Measurements from ENCODE around the gene POC1B. TPM values are rescaled to one million over a fixed set of nuclear protein-coding genes. Genes with fewer than 3 reads are reported as not detected.

Gene POC1B
- total RNA-seq, 2 donors from 2014 or later: 10.9 to 32.6 TPM

GRCh38 chr12:89559753-89560152, 33.9 kb upstream of the POC1B start:
- 72 to 76% methylated on average over 10 of the region's 10 CpGs for WGBS, 2 donors
- H3K27ac ChIP-seq: no peak overlapping the region
- intact Hi-C loops (cut with DNase I): no loop called here

GRCh38 chr12:89556976-89557375, 31.1 kb upstream of the POC1B start:
- Histone ChIP-seq H3K36me3 (replicated peaks in 1 of 2; ENCODE audit: insufficient read depth in 1 of 2, low read depth in 2 of 2) (no peaks in the 10 kb centered on the region), H3K4me3 (no peak overlapping the region), H3K27me3 (no peaks in the 10 kb centered on the region), H3K9me3 (no peaks in the 10 kb centered on the region), H3K4me1 (no peaks in the 10 kb centered on the region), H3K27ac (no peak overlapping the region)
- no peak for ATAC-seq
- DNase-seq: no peak
- intact Hi-C loops (cut with DNase I): no loop called here
- WGBS, 2 donors: 45 to 58% methylated on average over 2 of the region's 2 CpGs
- TF ChIP-seq POLR2A (IDR thresholded peaks at IDR 0.05): no peak
- TF ChIP-seq CTCF (IDR thresholded peaks at IDR 0.05): no peak

More at GRCh38 chr12:89559753-89560152, 33.9 kb upstream of the POC1B start:
- Histone ChIP-seq H3K27me3 (no peaks in the 10 kb centered on the region), H3K4me3 (no peak overlapping the region), H3K9me3 (no peaks in the 10 kb centered on the region), H3K36me3 (replicated peaks in 1 of 2; ENCODE audit: insufficient read depth in 1 of 2, low read depth in 2 of 2) (no peaks in the 10 kb centered on the region), H3K4me1 (no peaks in the 10 kb centered on the region)
- DNase-seq (no peak), ATAC-seq (no peak)
- no peak for TF ChIP-seq CTCF (IDR thresholded peaks at IDR 0.05)
- TF ChIP-seq POLR2A (IDR thresholded peaks at IDR 0.05): no peak

GRCh38 chr12:89552376-89552775, 26.5 kb upstream of the POC1B start:
- 17 to 21% methylated on average over 1 of the region's 1 CpG for WGBS, 2 donors
- intact Hi-C loops (cut with DNase I): no loop called here
- Histone ChIP-seq H3K27ac (no peak overlapping the region), H3K4me3 (no peak overlapping the region), H3K9me3 (no peaks in the 10 kb centered on the region), H3K36me3 (replicated peaks in 1 of 2; ENCODE audit: insufficient read depth in 1 of 2, low read depth in 2 of 2) (no peaks in the 10 kb centered on the region), H3K27me3 (no peaks in the 10 kb centered on the region), H3K4me1 (no peaks in the 10 kb centered on the region)
- no peak for ATAC-seq
- no peak for DNase-seq
- TF ChIP-seq POLR2A (IDR thresholded peaks at IDR 0.05): no peak
- TF ChIP-seq CTCF (IDR thresholded peaks at IDR 0.05): no peak

GRCh38 chr12:89551747-89552146, 25.9 kb upstream of the POC1B start:
- no peak for ATAC-seq
- Histone ChIP-seq H3K4me3 (no peak overlapping the region), H3K27me3 (no peaks in the 10 kb centered on the region), H3K36me3 (replicated peaks in 1 of 2; ENCODE audit: insufficient read depth in 1 of 2, low read depth in 2 of 2) (no peaks in the 10 kb centered on the region), H3K4me1 (no peaks in the 10 kb centered on the region), H3K27ac (no peak overlapping the region), H3K9me3 (no peaks in the 10 kb centered on the region)
- WGBS, 2 donors: 92 to 94% methylated on average over 2 of the region's 2 CpGs
- no peak for DNase-seq
- intact Hi-C loops (cut with DNase I): no loop called here
- TF ChIP-seq CTCF (IDR thresholded peaks at IDR 0.05) (no peak), POLR2A (IDR thresholded peaks at IDR 0.05) (no peak)

- ATAC-seq (no peak), DNase-seq (no peak)
- no peaks in the 10 kb centered on the region for H3K36me3 ChIP-seq (replicated peaks in 1 of 2; ENCODE audit: insufficient read depth in 1 of 2, low read depth in 2 of 2)
- peaks cover 8% of the 10 kb centered on the region for H3K4me1 ChIP-seq
- TF ChIP-seq POLR2A (IDR thresholded peaks at IDR 0.05) (no peak), CTCF (IDR thresholded peaks at IDR 0.05) (no peak)
- H3K9me3 ChIP-seq: no peaks in the 10 kb centered on the region
- no peaks in the 10 kb centered on the region for H3K27me3 ChIP-seq
- H3K4me3 ChIP-seq: no peak overlapping the region
- WGBS, 2 donors: 71 to 75% methylated on average over 4 of the region's 4 CpGs
- no peak overlapping the region for H3K27ac ChIP-seq
- intact Hi-C loops (cut with DNase I): loop anchor here (10.0 kb wide), 1 partner anchor 558 kb away; no protein-coding TSS in a partner anchor
Observed at GRCh38 chr12:89547101-89547500, 21.3 kb upstream of the POC1B start.

All from body of pancreas (tissue), 4 donors.